Panc1 (cell line): ENCODE measurements around the gene SHISA8. TPM values are rescaled to one million over a fixed set of nuclear protein-coding genes. Genes with fewer than 3 reads are reported as not detected.

Experiments
- ATAC-seq: fragments of 200-7000 bp; cut with Tn5 transposase; 2 replicates; pipeline ENCODE4 v1.9.1; 2020; ENCODE audit warnings: mild to moderate bottlenecking, moderate library complexity
- BruUV-seq: library from RNA; stranded (reverse); fragments of 400-500 nt; replicated peaks from 2 replicates; lab custom pipeline; 2021; lab: Mats Ljungman, UMichigan
- CTCF ChIA-PET: fragments of 300-600 bp; sonication (Branson Sonifier 250); formaldehyde crosslinking; loops from one replicate; lab custom pipeline; 2022; ENCODE audit warnings: antibody characterized with exemption; lab: Charles Lee
- POLR2A ChIA-PET: fragments of 300-600 bp; sonication (Branson Sonifier 250); formaldehyde crosslinking; loops from one replicate; lab custom pipeline; 2022; ENCODE audit warnings: antibody characterized with exemption; lab: Charles Lee
- DNase-seq: peaks from one replicate; pipeline ENCODE4 v3.0.0-alpha.2; 2010; ENCODE audit warnings: low read depth, low spot score
- H3K27ac ChIP-seq: 2 replicates; pipeline ENCODE4 v1.5.1; 2011; ENCODE audit warnings: mild to moderate bottlenecking, low read length, inconsistent platforms
- H3K27me3 ChIP-seq: fragments of 200-500 bp; sonication (Bioruptor generic); 2 replicates; pipeline ENCODE4 v1.6.0; 2014; ENCODE audit warnings: low read length, inconsistent platforms; ENCODE audit not compliant: control insufficient read depth, insufficient read depth
- H3K36me3 ChIP-seq: fragments of 200-500 bp; sonication (Bioruptor generic); 2 replicates; pipeline ENCODE4 v1.5.1; 2014; ENCODE audit warnings: inconsistent platforms, mild to moderate bottlenecking, low read length, moderate library complexity; ENCODE audit not compliant: control insufficient read depth, insufficient read depth
- H3K4me1 ChIP-seq: 2 replicates; pipeline ENCODE4 v1.5.1; 2011; ENCODE audit warnings: inconsistent platforms, mild to moderate bottlenecking, low read length, moderate library complexity; ENCODE audit not compliant: control insufficient read depth, insufficient read depth
- H3K4me3 ChIP-seq, 2 experiments: 2 replicates each; pipeline ENCODE4 v1.5.1; 2011 to 2012; ENCODE audit warnings: low read depth in 2 of 2, low read length in 2 of 2, mild to moderate bottlenecking in 2 of 2, inconsistent platforms in 1 of 2, moderate library complexity in 1 of 2
- H3K9me3 ChIP-seq: fragments of 200-500 bp; sonication (Bioruptor generic); 2 replicates; pipeline ENCODE4 v1.5.1; 2014; ENCODE audit warnings: low read depth, mild to moderate bottlenecking, inconsistent platforms, low read length, moderate library complexity; ENCODE audit not compliant: control insufficient read depth, insufficient read depth
- CTCF ChIP-seq: fragments of 450-650 bp; IDR thresholded peaks from 2 replicates; pipeline ENCODE4 v1.5.1; 2017; ENCODE audit warnings: mild to moderate bottlenecking
- POLR2AphosphoS5 ChIP-seq: IDR thresholded peaks from 2 replicates; pipeline ENCODE4 v1.6.1; 2012; ENCODE audit warnings: mild to moderate bottlenecking, low read depth, low read length, moderate library complexity
- REST ChIP-seq, 2 experiments: IDR thresholded peaks; 2 replicates each; pipeline ENCODE4 v1.6.1; 2011 to 2012; ENCODE audit warnings: low read depth in 2 of 2, control low read depth in 1 of 2, low read length in 1 of 2, mild to moderate bottlenecking in 1 of 2, moderate library complexity in 1 of 2; ENCODE audit not compliant: insufficient read depth in 1 of 2
- SIN3A ChIP-seq: IDR thresholded peaks from 2 replicates; pipeline ENCODE4 v1.6.1; 2012; ENCODE audit warnings: low read depth, mild to moderate bottlenecking, low read length, moderate library complexity, borderline replicate concordance; ENCODE audit not compliant: insufficient read depth
- TCF7L2 ChIP-seq: IDR thresholded peaks from 2 replicates; pipeline ENCODE4 v1.6.1; 2011; ENCODE audit warnings: mild to moderate bottlenecking, low read depth, low read length, inconsistent platforms
- in situ Hi-C: cut with HindIII; loops from 2 replicates; pipeline ENCODE4 v1.10.0; 2016; ENCODE audit warnings: low sequenced_read_pairs, low pct_unique_long_range_greater_than_20kb
- intact Hi-C: fragments of 100-400 bp; cut with micrococcal nuclease; formaldehyde crosslinking; loops from one replicate; pipeline ENCODE4 v1.10.0; 2022; ENCODE audit not compliant: unreplicated experiment
- total RNA-seq: library from RNA; stranded (reverse); gene quantifications from one replicate; pipeline ENCODE4 v1.2.1, GENCODE V29; 2021; ENCODE audit not compliant: unreplicated experiment

Gene SHISA8
- total RNA-seq, 1 experiment from 2014 or later: 0.62 TPM

- intact Hi-C loops: no loop called here
- ChIA-PET CTCF (no interaction called here), POLR2A (no interaction called here)
- TF ChIP-seq CTCF (no peak), REST (IDR thresholded peaks at IDR 0.05; ENCODE audit: insufficient read depth in 1 of 2, low read depth in 2 of 2, low read length in 1 of 2) (no peak), POLR2AphosphoS5 (no peak), TCF7L2 (no peak), SIN3A (no peak)
- DNase-seq: no peak
- no peaks in the 10 kb centered on the region for H3K4me1 ChIP-seq
- no peak for ATAC-seq
- no peak overlapping the region for H3K27ac ChIP-seq
- in situ Hi-C loops: no loop called here
- peaks cover 4% of the 10 kb centered on the region for H3K36me3 ChIP-seq
- no TSS peak for BruUV-seq
- no peaks in the 10 kb centered on the region for H3K27me3 ChIP-seq
- no peak overlapping the region for H3K4me3 ChIP-seq
- no peaks in the 10 kb centered on the region for H3K9me3 ChIP-seq
Measured at GRCh38 chr22:41876675-41877074, 38.2 kb downstream of the SHISA8 start.

GRCh38 chr22:41876275-41876674 lies 38.6 kb downstream of the SHISA8 start:
- in situ Hi-C loops: no loop called here
- POLR2A ChIA-PET: no interaction called here
- TF ChIP-seq REST (IDR thresholded peaks at IDR 0.05; ENCODE audit: insufficient read depth in 1 of 2, low read depth in 2 of 2, low read length in 1 of 2): no peak
- TF ChIP-seq TCF7L2: no peak
- no peak for TF ChIP-seq CTCF
- no peak for TF ChIP-seq SIN3A
- no peak for TF ChIP-seq POLR2AphosphoS5

More at GRCh38 chr22:41876275-41876674, 38.6 kb downstream of the SHISA8 start:
- Histone ChIP-seq H3K9me3 (no peaks in the 10 kb centered on the region), H3K27me3 (no peaks in the 10 kb centered on the region), H3K27ac (no peak overlapping the region), H3K4me3 (no peak overlapping the region), H3K36me3 (peaks cover 5% of the 10 kb centered on the region), H3K4me1 (no peaks in the 10 kb centered on the region)
- CTCF ChIA-PET: no interaction called here
- BruUV-seq: no TSS peak
- ATAC-seq: no peak
- no peak for DNase-seq
- intact Hi-C loops: no loop called here
